Activated CD4-positive, alpha-beta T cell treated with anti-CD3 and anti-CD28 coated beads, Interleukin-2, Interleukin-6, amounts not matched to agents 100 ng/mL and 50 ng/mL, durations not matched to agents 16 hours and 8 hours (primary cell): ENCODE data around the gene MAPK11.
A peak's percentile ranks its signal among the peaks of the same experiment; 100 is the strongest.

Source experiments
- DNase-seq: peaks from one replicate; pipeline ENCODE4 v3.0.0-alpha.2; 2020

The MAPK11 gene

DNA sequence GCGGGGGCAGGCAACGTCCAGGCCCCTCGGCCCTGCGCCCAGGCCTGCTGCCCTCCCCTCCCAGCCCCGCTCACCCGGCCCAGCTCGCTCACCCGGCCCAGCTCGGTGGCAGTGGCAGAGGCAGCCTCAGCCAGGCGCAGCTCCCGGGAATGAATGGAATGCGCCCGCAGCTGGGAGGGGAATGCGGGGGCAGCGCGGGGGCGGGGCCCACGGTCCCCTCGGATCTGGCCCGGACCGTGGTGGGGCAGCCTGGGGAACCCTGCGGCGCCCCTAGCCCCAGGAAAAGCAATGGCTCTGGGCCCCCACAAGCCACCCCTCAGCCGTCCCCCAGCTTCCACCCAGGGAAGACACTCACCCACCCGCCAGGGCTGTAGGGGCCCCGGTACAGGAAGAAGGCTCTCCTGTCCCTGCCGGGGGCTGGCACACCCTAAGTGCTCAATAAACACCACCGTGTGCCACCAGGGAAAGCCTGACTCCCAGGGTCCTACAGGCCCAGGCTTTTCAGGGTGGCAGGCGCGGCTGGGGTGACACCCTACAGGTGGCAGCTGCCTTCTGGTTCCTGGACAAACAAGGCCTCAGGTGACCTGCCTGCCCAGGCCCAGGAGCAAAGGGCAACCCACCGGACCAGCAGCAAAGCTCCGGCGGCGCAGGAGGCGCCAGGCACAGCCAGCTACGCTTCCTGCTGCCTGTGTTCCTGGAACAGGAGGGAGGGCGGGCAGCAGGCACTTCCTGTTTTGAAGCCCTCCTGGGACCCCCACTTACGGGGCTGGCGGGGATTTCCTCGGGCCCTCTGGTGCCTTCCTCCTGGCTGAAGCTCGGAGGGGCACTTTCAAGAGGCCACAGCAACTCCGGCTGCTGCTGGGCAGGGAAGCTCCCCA, 23.5 kb upstream of the MAPK11 start:
- DNase-seq, result no peak

DNA sequence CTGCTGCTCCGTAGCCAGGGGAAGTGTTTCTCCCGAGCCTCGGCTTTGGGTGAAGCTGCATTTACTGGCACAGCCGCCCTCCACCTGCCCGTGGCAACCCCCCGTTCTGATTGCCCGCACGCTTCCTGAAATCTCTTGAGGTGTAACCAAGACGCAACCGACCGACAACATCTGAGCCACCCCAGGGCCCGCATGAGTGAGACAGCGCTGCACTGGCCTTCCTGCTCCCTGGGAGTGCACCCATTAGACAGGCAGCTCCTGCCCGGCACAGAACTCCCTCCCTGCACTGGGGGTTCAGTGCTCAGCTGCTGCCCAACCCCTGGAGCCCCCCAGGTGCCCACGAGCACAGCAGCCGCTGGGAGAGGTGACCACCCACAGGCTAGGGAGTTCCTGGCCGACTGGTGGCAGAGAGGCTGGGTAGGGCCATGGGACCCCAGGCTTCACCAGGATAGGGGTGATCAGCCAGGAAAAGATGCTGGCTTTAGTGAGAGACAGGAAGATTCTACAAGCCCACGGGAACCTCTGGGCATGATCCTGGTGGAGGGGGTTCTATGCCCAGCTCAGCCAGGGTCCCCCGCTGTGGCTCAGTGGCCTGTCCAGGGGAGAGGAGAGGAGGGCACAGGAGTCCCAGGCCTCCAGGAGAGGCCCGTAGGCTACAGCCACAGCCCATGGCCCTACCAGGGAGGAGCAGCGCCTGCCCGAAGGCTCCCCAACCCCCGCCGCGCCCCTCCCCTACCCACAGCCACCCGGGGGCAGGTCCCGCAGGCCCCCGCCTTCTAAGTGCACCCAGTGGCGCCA, 22.7 kb upstream of the MAPK11 start:
- DNase-seq, result no peak

DNA sequence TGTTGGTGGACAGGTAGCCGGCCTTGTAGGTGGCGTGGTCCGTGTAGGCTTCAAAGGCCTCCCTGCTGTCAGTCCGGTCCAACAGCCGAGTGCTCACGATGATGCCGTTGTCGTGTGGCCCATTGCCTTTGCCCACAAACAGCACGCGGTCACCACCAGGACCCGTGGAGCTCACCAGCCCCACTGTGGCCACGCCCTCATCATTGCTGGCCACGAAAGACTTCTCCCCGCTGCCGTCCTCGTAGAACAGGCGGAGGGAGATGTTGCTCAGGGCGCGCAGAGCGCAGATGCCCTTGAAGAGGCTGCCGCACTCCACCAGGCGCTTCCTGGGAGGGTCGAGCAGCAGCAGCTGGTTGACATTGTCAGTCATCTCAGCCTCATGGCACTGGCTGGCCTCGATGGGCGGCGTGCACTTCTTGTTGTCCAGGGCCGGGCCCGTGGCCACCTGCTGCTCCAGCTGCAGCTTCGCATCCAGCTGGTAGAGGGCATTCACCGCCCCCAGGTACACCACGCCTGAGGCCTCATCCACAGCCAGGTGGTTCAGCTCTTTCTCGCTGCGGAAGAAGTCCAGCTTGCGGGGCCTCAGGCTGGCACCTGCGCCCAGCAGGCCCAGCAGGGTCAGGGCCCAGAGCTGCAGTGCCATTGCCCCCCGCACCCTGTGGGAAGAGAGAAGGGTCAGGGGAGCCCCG, 19.9 kb upstream of the MAPK11 start:
- DNase-seq, result no peak

DNA sequence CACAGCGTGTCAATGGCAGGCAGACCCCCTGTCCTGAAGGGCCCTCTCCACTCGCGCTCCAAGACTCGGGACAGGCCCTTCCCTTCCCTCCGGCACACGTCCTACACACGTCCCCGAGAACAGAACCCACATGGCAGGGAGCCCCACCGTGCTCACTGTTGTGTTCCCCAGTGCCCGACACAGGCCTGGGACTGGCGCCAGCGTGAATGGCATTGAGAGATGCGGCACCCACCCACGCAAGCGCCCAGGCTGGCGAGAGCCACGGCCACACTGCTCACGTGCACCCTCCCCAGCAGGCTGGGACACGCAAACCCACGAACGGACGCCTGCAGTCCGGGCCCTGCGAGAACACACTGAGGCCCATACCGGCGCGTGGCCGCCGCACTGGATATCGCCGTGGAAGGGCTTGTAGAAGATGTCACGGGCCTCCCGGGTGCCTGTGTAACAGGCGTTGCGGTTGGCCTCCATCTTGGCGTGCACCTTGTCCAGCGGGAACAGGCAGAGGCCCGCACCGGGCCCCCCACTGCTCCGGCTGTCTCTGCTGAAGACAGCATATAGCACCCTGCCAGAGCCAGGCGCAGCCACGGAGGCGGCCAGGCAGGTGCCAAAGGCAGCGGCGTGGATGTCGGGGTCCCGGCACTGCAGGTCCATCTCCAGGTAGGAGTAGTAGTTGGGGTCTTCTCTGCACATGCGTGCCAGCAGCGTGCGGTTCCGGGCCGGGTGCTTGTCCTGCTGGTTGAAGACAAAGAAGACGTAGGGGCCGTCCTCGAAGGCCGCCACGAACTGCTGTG, 19.2 kb upstream of the MAPK11 start:
- no peak for DNase-seq

DNA sequence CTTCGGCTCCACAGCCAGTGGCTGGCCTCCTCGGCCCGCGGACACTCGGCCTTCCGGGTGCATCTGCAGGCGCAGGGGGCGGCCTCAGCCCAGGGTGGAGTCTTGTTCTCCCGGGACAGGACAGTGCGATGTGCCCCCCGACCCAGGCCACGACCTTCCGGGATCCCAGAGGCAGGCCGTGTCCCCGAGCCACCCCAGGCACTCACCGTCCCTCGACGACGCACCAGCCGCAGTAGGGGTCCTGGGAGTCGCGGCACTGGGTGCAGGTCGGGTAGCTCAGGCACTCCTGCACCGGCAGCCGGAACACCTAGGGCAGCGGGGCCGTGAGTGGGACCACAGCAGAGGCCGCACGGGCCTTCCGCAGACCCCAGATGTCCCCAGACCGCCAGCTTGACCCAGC, 17.6 kb upstream of the MAPK11 start:
- no peak for DNase-seq

DNA sequence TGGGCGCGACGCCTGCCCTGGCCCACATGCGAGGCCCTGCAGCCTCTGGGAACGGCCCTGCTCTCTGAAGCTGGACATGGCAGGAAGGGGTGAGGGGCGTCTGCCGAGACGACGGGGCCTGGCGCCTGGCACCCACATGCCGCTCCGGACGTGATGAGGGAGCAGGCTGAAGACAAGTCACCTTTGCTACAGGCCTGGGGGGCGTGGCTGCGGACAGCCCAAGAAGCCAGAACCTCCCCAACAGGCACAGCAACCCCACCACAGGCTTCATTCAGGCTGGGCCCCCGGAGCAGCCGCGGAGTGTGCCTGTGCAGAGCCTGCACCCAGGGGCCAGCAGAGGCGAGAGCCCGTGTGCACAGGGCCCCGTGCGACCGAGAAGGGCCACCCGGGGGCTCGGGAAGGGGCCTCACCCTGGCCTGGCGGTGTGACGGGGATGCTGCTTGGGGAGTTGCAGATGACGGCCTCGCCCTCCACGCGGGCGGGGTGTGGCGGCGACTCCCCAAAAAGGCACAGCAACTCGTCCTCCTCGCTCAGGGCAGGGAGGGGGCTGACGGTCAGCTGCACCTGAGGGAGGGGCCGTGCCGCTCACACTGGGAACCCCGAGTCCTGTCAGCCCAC, 16.6 kb upstream of the MAPK11 start:
- no peak for DNase-seq

DNA sequence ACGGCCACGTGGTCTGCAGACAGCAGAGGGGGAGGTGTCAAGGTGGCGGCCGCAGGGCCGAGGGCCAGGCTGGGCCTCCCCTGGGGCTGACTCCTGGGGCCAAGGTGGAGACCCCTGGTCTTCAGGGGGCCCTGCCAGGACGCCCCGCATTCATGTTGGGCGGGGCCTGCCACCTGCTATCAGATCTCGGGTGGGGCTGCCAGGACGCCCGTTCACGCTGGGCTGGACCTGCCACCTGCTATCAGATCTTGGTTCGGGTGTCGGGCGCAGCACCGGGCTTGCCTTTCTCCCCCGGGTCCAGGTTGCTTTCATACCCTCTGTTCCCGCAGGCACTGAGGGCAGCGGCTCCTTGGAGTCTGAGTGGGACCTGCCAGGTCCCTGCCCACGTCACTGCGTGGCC, 16.1 kb upstream of the MAPK11 start:
- DNase-seq, result no peak

DNA sequence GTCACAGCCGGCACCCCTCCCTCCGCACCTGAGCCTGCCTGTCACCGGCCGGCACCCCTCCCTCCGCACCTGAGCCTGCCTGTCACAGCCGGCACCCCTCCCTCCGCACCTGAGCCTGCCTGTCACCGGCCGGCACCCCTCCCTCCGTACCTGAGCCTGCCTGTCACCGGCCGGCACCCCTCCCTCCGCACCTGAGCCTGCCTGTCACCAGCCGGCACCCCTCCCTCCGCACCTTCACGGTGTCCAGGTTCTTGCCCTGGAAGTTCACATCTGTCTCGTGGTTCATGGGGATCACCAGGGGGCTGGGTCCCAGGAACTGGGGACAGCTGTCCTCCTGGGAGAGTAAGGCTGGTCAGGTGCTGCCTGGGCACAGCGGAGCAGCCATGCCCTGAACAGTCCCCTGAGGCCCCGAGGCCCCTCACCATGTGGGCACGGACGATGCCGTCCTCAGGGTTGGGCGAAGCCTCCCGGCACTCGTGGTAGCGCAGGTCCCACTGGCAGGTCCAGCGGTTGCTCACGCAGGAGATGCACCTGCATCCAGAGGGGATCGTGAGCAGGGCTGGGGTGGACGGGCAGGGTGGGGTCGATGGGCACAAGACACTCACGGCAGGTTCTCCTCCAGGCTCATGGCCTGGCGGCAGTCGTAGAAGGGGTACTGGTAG, 15.5 kb upstream of the MAPK11 start:
- DNase-seq, result no peak

DNA sequence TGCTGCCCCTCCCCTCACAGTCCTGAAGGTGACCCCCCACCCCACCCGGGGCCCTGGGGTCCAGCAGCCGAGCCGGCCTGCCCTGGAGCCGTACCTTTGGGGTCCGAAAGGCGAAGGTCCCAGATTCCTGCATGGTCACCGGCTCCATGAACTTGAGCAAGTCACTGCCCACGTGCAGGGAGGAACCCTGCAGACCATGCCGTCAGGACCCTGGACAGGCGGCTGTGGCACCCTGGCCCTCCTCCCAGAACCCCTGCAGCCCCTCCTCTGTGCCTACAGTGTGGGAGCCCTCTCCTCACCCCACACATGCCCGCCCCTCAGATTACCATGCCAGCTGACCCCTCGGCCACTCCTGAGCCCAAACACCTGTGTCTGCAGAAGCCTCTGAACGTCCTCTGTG, 14.3 kb upstream of the MAPK11 start:
- DNase-seq, result no peak

DNA sequence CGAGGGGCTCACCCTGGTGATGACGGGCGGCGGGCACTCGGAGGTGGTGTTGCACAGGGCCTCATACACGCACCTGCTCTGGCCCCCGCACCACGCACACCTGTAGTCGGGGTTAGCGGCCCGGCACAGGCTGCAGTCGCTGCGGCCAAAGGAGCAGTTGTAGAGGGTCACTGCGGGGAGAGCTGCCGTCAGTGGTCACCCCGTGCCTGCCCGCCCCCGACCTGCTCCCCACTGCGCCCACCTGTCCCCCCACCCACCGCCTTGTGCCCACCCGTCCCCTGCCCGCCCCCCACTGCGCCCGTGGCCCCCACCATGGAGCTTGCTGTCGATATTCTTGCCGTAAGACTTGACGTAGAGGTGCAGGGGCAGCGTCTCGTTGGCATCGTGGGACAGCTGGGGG, 13.6 kb upstream of the MAPK11 start:
- no peak for DNase-seq

DNA sequence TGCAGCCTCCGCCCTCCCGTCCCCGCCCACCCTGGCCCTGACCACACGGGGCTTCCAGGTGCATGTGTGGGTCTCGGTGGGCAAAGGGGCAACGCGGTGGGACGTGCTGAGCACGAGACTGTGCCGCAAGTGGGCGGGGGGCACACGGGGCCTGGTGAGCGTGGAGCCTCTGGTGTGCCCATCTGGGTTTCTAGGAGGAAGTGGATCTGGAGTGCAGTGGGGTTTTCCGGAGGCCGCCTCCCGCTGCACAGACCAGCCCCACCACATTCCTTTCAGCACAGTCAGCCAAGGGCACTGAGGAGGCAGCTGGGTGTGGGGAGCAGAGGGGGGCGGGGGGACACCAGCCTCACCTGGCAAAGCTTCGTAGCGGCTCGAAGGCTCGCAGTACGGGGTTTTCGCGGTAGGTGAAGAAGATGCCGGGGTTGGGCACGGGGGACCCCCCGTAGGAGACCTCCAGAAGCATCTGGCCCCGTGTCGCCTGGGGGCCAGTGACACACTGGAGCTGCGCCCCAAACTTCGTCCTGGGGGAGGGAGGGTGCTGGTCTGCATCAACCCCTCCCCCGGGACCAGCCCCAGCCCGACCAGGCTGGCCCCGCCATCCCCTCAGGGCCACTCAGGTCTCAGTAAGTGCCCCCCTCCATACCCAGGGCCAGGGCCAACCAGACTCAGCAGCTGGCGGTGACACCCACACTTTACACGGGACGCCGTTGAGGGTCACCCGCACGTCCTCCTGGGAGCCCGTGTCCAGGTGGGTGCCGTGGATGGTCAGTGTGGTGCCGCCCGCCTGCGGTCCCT, 12.4 kb upstream of the MAPK11 start:
- DNase-seq, result no peak

DNA sequence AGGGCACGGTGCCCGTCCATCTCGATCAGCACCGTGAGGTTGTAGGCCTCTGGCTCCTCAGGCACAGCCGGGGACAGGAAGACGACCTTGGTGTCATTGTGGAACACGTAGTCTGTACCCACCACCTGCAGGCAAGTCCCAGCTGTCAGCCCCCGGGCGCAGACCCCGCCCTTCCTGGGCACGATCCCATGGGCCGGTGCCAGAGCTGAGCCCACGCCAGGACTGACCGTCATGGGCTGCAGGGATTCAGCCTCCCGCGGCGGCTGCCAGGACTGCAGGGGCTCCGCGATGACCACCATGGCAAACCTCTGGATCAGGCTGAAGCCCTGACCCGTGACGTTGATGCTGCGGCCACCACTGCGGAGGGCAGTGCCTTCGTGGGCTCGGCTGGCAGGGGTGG, 11.8 kb upstream of the MAPK11 start:
- no peak for DNase-seq

DNA sequence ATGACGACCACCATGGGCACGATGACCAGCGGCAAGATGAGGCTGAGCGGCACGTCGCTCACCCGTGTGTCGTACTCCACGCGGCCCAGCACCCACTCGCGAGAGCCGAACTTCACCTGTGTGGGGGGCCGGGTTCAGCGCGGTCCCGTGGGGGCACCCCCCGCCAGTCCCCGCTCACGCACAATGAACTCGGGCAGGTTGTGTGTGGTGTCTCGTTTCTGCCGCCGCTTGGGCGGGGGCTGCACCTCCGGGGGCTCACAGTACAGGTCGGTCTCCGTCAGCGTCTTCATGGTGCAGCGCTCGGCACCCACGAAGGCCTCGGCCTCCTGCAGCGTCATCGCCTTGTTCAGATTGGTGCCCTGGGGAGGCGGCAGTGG, 11.2 kb upstream of the MAPK11 start:
- DNase-seq, result no peak

DNA sequence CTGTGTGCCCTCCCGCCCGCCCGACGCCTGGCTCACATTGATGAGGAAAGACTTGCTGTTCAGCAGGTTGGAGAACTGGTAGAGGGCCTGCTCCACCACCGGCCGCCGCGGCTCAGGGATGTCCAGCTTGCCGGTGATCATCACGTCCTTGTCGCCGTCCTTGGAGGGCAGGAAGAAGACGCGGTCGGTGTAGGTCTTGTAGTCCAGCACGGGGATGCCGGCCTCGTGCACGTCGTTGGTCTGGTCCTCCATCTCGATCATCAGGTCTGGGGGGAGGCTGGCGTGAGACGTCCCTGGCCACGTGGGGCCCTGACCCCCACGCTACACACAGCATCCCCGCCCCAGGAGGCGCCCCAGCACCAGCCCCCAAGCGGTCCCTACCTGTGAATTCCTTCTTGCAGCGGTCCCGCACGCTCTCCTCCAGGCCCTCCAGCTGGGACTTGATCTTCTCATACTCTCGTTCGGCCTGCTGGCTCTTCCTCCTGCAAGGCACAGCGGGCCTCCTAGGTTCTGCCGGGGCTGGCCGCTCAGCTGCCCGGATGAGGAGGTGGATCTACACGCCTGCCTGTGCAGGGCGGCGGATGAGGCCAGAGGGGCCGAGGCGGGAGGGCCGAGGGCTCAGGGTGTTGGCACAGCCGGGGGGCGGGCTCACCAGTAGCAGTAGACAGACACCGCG, 10.7 kb upstream of the MAPK11 start:
- no peak for DNase-seq

DNA sequence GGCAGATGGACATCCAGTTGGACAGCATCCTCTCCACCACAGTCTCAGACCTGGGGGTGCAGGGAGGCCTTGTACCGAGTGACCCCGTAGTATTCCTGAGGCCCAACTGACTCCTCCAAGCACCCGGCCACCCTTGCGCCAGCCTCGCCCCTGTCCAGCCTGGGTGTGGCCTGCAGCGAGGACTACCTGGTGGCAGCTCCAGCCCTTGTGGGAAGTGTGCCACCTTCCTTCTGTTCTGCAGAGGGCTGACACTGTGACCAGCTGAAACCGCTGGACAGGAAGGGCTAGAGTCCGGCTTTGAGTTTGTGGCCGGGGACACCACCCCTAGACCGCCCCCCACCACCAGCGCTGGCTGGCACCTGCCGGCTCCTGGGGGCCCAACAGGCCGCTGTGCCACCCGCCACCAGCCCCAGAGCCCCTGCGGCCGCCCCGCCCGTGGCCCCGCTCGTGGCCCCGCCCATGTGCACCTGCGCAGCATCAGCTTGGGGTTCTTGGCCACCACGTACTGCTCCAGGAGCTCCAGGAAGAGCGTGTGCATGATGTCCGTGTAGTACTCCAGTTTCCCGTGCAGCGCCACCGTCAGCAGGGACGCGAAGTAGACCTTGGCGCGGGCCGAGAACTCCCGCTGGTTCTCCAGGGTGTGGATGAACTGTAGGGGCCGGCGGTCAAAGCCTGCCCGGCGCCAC, 10.0 kb upstream of the MAPK11 start:
- DNase-seq, result no peak

DNA sequence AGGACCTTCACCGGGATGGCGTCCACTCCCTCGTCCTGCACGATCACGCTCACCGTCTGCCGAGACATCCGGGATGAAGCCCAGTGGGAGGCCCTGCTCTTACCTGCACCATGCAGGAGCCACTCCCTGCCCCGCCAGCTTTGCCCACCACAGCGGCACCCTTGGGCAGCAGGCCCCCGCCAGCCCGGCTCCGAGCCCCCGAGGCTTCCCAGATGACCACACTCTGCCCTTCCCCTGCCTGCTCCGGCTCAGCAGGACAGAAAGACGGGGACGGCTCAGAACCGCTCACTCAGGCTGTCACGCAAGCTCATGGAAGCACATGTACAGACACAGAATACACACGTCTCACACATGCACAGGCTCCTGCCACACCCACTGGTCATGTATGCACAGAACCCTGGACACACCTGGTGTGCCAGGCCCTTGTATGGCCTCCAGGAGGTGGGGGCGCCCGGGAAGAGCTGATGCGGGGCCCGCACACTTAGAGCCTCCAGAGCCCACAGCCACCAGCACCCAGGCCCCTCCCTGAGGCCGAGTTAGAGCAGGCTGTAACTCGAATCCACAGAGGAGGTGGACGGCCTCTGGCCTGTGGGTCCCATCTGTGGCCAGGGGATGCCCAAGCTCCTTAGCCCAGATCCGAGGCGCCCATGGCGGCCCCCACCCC, 8.9 kb upstream of the MAPK11 start:
- no peak for DNase-seq

DNA sequence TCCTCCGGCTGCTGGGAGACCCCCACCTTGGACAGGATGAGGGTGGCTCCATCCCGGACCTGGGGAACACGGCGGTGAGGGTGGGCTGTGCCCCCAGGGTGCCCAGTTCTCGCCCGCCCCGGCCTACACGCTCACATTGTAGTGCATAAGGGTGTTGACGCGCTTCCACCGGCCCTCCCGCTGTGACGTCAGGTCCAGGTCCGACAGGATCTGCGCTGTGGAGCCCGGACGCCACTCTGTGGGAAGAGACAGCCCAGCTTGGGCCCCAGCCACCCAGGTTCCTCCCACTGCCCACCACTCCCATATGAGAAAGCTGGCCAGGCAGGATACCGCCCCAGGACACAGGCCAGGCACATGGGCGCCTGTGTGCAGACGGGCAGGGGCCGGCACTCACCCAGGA, 8.3 kb upstream of the MAPK11 start:
- DNase-seq, result no peak

DNA sequence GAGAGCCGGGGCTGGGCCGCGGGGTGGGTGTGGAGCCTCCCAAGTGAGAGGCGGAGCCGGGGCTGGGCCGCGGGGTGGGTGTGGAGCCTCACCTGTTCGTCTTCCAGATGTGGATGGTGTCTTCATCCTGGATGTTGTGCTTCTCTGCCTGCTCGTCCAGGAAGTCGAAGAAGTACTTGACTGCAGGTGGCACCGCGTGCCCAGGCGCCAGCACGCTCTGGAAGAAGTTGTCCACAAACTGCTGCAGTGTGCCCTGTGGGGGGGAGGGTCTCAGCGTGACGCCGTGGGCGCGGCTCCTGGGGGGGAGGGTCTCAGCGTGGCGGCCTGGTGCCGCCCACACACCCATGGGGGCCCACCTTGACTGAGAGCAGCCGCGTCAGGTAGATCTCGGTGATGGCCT, 7.6 kb upstream of the MAPK11 start:
- DNase-seq, result no peak

DNA sequence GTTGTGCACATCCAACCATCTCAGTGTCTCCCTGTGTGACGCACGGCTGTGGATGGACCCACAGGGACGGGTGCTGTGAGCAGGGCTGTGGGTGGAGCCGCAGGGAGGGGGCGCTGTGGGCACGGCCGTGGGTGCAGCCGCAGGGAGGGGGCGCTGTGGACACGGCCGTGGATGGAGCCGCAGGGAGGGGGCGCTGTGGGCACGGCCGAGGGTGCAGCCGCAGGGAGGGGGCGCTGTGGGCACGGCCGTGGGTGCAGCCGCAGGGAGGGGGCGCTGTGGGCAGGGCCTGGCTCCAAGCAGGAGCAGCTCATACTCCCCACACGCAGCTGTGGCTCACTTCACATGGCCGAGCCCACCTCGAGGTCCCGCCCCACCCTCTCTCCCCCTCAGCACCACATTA, 6.0 kb upstream of the MAPK11 start:
- peak; percentile 83 for DNase-seq
